Panc1 (cell line): ENCODE data around the gene CPPED1.

Experiments
- POLR2AphosphoS5 ChIP-seq: IDR thresholded peaks from 2 replicates; pipeline ENCODE4 v1.6.1; 2012; ENCODE audit warnings: mild to moderate bottlenecking, low read depth, low read length, moderate library complexity
- SIN3A ChIP-seq: IDR thresholded peaks from 2 replicates; pipeline ENCODE4 v1.6.1; 2012; ENCODE audit warnings: low read depth, mild to moderate bottlenecking, low read length, moderate library complexity, borderline replicate concordance; ENCODE audit not compliant: insufficient read depth
- TCF7L2 ChIP-seq: IDR thresholded peaks from 2 replicates; pipeline ENCODE4 v1.6.1; 2011; ENCODE audit warnings: mild to moderate bottlenecking, low read depth, low read length, inconsistent platforms
- TF ChIP-seq, protein P1 (sequence below): fragments of 450-650 bp; IDR thresholded peaks from 2 replicates; pipeline ENCODE4 v1.5.1; 2017; ENCODE audit warnings: mild to moderate bottlenecking
- TF ChIP-seq, protein P2 (sequence below), 2 experiments: IDR thresholded peaks; 2 replicates each; pipeline ENCODE4 v1.6.1; 2011 to 2012; ENCODE audit warnings: low read depth in 2 of 2, control low read depth in 1 of 2, low read length in 1 of 2, mild to moderate bottlenecking in 1 of 2, moderate library complexity in 1 of 2; ENCODE audit not compliant: insufficient read depth in 1 of 2

GRCh38 chr16:12661656-12662172, 142.0 kb downstream of the CPPED1 start:
- TF ChIP-seq, protein P1, sequence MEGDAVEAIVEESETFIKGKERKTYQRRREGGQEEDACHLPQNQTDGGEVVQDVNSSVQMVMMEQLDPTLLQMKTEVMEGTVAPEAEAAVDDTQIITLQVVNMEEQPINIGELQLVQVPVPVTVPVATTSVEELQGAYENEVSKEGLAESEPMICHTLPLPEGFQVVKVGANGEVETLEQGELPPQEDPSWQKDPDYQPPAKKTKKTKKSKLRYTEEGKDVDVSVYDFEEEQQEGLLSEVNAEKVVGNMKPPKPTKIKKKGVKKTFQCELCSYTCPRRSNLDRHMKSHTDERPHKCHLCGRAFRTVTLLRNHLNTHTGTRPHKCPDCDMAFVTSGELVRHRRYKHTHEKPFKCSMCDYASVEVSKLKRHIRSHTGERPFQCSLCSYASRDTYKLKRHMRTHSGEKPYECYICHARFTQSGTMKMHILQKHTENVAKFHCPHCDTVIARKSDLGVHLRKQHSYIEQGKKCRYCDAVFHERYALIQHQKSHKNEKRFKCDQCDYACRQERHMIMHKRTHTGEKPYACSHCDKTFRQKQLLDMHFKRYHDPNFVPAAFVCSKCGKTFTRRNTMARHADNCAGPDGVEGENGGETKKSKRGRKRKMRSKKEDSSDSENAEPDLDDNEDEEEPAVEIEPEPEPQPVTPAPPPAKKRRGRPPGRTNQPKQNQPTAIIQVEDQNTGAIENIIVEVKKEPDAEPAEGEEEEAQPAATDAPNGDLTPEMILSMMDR: no peak
- TF ChIP-seq TCF7L2 (no peak), SIN3A (no peak), POLR2AphosphoS5 (no peak)
- TF ChIP-seq, protein P2, sequence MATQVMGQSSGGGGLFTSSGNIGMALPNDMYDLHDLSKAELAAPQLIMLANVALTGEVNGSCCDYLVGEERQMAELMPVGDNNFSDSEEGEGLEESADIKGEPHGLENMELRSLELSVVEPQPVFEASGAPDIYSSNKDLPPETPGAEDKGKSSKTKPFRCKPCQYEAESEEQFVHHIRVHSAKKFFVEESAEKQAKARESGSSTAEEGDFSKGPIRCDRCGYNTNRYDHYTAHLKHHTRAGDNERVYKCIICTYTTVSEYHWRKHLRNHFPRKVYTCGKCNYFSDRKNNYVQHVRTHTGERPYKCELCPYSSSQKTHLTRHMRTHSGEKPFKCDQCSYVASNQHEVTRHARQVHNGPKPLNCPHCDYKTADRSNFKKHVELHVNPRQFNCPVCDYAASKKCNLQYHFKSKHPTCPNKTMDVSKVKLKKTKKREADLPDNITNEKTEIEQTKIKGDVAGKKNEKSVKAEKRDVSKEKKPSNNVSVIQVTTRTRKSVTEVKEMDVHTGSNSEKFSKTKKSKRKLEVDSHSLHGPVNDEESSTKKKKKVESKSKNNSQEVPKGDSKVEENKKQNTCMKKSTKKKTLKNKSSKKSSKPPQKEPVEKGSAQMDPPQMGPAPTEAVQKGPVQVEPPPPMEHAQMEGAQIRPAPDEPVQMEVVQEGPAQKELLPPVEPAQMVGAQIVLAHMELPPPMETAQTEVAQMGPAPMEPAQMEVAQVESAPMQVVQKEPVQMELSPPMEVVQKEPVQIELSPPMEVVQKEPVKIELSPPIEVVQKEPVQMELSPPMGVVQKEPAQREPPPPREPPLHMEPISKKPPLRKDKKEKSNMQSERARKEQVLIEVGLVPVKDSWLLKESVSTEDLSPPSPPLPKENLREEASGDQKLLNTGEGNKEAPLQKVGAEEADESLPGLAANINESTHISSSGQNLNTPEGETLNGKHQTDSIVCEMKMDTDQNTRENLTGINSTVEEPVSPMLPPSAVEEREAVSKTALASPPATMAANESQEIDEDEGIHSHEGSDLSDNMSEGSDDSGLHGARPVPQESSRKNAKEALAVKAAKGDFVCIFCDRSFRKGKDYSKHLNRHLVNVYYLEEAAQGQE (IDR thresholded peaks at IDR 0.05; ENCODE audit: insufficient read depth in 1 of 2, low read depth in 2 of 2, low read length in 1 of 2): peak; percentile 92 to 95
